ENCODE results near the gene PRKD2. TPM values are rescaled to one million over a fixed set of nuclear protein-coding genes. Genes with fewer than 3 reads are reported as not detected.

The PRKD2 gene
- total RNA-seq, 1 experiment from 2014 or later: 100 TPM

GRCh38 chr19:46634045-46634655 lies 82.8 kb downstream of the PRKD2 start:
- CTCF ChIA-PET: interaction anchor here (0.6 to 8.5 kb wide), 9 partner anchors 12 to 96 kb away, joined by 3 to 78 read pairs (median 5); partner anchors contain the start of gene DACT3
- no peak overlapping the region for H3K27ac Mint-ChIP-seq
- TF ChIP-seq, protein P1, sequence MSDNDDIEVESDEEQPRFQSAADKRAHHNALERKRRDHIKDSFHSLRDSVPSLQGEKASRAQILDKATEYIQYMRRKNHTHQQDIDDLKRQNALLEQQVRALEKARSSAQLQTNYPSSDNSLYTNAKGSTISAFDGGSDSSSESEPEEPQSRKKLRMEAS (CRISPR knock-in tag; IDR thresholded peaks at IDR 0.05): peak; percentile 17; the same call in 1 of the 2 replicates
- TF ChIP-seq ZBTB21 (CRISPR knock-in tag; IDR thresholded peaks at IDR 0.05; ENCODE audit: borderline replicate concordance) (no peak), ESRRA (CRISPR knock-in tag; IDR thresholded peaks at IDR 0.05; ENCODE audit: borderline replicate concordance) (no peak), PRRX2 (CRISPR knock-in tag; IDR thresholded peaks at IDR 0.05) (no peak), SP1 (CRISPR knock-in tag; conservative IDR thresholded peaks at IDR 0.05) (peak; percentile 59)
- TF ChIP-seq, protein P2, sequence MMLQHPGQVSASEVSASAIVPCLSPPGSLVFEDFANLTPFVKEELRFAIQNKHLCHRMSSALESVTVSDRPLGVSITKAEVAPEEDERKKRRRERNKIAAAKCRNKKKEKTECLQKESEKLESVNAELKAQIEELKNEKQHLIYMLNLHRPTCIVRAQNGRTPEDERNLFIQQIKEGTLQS (CRISPR knock-in tag; conservative IDR thresholded peaks at IDR 0.05): no peak
- ATAC-seq (peak; percentile 83), DNase-seq (ENCODE audit: low spot score) (peak; percentile 98)
- H3K9me3 Mint-ChIP-seq: no peaks in the 10 kb centered on the region
- H3K4me3 Mint-ChIP-seq: peak overlapping the region; percentile 72
- H3K4me1 Mint-ChIP-seq: peaks cover 27% of the 10 kb centered on the region
- POLR2A ChIA-PET: interaction anchor here (0.8 kb wide), 1 partner anchor 80 kb away, joined by 3 read pairs; no protein-coding TSS in a partner anchor
- no peaks in the 10 kb centered on the region for H3K36me3 Mint-ChIP-seq
- H3K27me3 Mint-ChIP-seq (ENCODE audit: low read depth): peaks cover 39% of the 10 kb centered on the region

DNA sequence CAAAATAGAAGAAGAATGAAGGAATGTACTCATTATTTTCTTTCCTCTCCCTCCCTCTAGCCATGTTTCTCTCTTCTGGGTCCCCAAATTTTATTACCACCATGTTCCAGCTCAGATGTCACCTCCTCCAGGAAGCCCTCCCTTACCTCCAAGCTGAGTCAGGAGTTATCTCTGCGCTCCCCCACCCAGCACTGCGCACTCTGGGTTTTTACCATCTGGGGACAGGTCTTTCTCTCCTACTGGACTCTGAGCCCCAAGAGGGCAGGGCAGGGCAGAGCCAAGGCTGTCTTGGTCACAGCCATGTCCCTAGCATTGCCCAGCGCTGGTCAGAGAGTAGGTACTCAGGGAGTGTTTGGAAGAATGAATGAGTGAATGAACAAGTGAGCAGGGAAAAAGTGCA lies 83.8 kb downstream of the PRKD2 start:
- no peaks in the 10 kb centered on the region for H3K9me3 Mint-ChIP-seq
- ChIA-PET CTCF (interaction anchor here (1.0 to 8.5 kb wide), 6 partner anchors 11 to 95 kb away, joined by 3 to 78 read pairs (median 19); partner anchors contain the start of gene DACT3), POLR2A (interaction anchor here (0.8 kb wide), 1 partner anchor 31 kb away, joined by 3 read pairs; no protein-coding TSS in a partner anchor)
- TF ChIP-seq NR3C1 (CRISPR knock-in tag; conservative IDR thresholded peaks at IDR 0.05; ENCODE audit: low read depth): no peak
- no peak for TF ChIP-seq HMGA2 (CRISPR knock-in tag; IDR thresholded peaks at IDR 0.05)
- no peak for TF ChIP-seq KAT7 (CRISPR knock-in tag; IDR thresholded peaks at IDR 0.05; ENCODE audit: borderline replicate concordance)
- no peak for TF ChIP-seq ZNF121 (CRISPR knock-in tag; IDR thresholded peaks at IDR 0.05)
- TF ChIP-seq, protein P3, sequence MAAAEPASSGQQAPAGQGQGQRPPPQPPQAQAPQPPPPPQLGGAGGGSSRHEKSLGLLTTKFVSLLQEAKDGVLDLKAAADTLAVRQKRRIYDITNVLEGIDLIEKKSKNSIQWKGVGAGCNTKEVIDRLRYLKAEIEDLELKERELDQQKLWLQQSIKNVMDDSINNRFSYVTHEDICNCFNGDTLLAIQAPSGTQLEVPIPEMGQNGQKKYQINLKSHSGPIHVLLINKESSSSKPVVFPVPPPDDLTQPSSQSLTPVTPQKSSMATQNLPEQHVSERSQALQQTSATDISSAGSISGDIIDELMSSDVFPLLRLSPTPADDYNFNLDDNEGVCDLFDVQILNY (CRISPR knock-in tag; IDR thresholded peaks at IDR 0.05): no peak
- TF ChIP-seq GRHL2 (CRISPR knock-in tag; IDR thresholded peaks at IDR 0.05; ENCODE audit: insufficient replicate concordance, severe bottlenecking): no peak
- TF ChIP-seq ZMAT4 (CRISPR knock-in tag; IDR thresholded peaks at IDR 0.05): no peak
- TF ChIP-seq RORB (CRISPR knock-in tag; IDR thresholded peaks at IDR 0.05): no peak
- no peaks in the 10 kb centered on the region for H3K36me3 Mint-ChIP-seq
- H3K4me3 Mint-ChIP-seq: peak overlapping the region; percentile 64
- H3K27ac Mint-ChIP-seq: no peak overlapping the region
- ATAC-seq (no peak), DNase-seq (ENCODE audit: low spot score) (no peak)
- peaks cover 27% of the 10 kb centered on the region for H3K4me1 Mint-ChIP-seq
- peaks cover 39% of the 10 kb centered on the region for H3K27me3 Mint-ChIP-seq (ENCODE audit: low read depth)

- POLR2A ChIA-PET: interaction anchor here (1.2 kb wide), 1 partner anchor 31 kb away, joined by 9 read pairs; the partner anchor contains the start of gene CALM3
- ATAC-seq (no peak), DNase-seq (ENCODE audit: low spot score) (no peak)
- Mint-ChIP-seq H3K4me3 (no peak overlapping the region), H3K9me3 (no peaks in the 10 kb centered on the region), H3K27me3 (ENCODE audit: low read depth) (peaks cover 39% of the 10 kb centered on the region), H3K4me1 (peaks cover 27% of the 10 kb centered on the region), H3K36me3 (no peaks in the 10 kb centered on the region), H3K27ac (no peak overlapping the region)
- CTCF ChIA-PET: interaction anchor here (0.6 to 8.5 kb wide), 10 partner anchors 10 to 122 kb away, joined by 3 to 78 read pairs (median 6); partner anchors contain the start of gene DACT3
- TF ChIP-seq STAT6 (CRISPR knock-in tag; conservative IDR thresholded peaks at IDR 0.05; ENCODE audit: low read depth) (no peak), IRF1 (CRISPR knock-in tag; IDR thresholded peaks at IDR 0.05) (no peak), CDX4 (CRISPR knock-in tag; IDR thresholded peaks at IDR 0.05; ENCODE audit: borderline replicate concordance) (no peak), MLX (CRISPR knock-in tag; IDR thresholded peaks at IDR 0.05) (no peak), RORB (CRISPR knock-in tag; IDR thresholded peaks at IDR 0.05) (no peak), ZMAT4 (CRISPR knock-in tag; IDR thresholded peaks at IDR 0.05) (no peak), MYBL2 (CRISPR knock-in tag; IDR thresholded peaks at IDR 0.05) (no peak), ZBTB21 (CRISPR knock-in tag; IDR thresholded peaks at IDR 0.05; ENCODE audit: borderline replicate concordance) (no peak), USF1 (CRISPR knock-in tag; IDR thresholded peaks at IDR 0.05) (no peak), JUN (CRISPR knock-in tag; IDR thresholded peaks at IDR 0.05) (no peak), GABPB1 (CRISPR knock-in tag; IDR thresholded peaks at IDR 0.05) (no peak)
- TF ChIP-seq, protein P1 (CRISPR knock-in tag; IDR thresholded peaks at IDR 0.05): no peak
Measured at GRCh38 chr19:46631481-46631880, 85.4 kb downstream of the PRKD2 start.
